Measurements from ENCODE around the gene GLYR1.

- TF ChIP-seq, protein P1, sequence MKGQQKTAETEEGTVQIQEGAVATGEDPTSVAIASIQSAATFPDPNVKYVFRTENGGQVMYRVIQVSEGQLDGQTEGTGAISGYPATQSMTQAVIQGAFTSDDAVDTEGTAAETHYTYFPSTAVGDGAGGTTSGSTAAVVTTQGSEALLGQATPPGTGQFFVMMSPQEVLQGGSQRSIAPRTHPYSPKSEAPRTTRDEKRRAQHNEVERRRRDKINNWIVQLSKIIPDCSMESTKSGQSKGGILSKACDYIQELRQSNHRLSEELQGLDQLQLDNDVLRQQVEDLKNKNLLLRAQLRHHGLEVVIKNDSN (IDR thresholded peaks at IDR 0.05): no peak
- TF ChIP-seq EP300 (IDR thresholded peaks at IDR 0.05; ENCODE audit: borderline replicate concordance) (no peak), REST (IDR thresholded peaks at IDR 0.05; ENCODE audit: low read depth) (no peak), EGR1 (IDR thresholded peaks at IDR 0.05) (no peak), TCF12 (IDR thresholded peaks at IDR 0.05; ENCODE audit: low read depth) (no peak), TEAD4 (IDR thresholded peaks at IDR 0.05) (no peak), CEBPB (IDR thresholded peaks at IDR 0.05) (no peak), TAF1 (IDR thresholded peaks at IDR 0.05; ENCODE audit: low read depth) (no peak), ZBTB7A (IDR thresholded peaks at IDR 0.05; ENCODE audit: low read depth) (no peak)
Observed at GRCh38 chr16:4855804-4856203, 8.7 kb upstream of the GLYR1 start.

Measured in Ishikawa (cell line).